ENCODE results near the gene GSTM5.
"Not testable (repeated sequence)": the region's sequence is repeated elsewhere in the genome, so short reads cannot be mapped to it uniquely, and the experiment has no call there.

Gene GSTM5

DNA sequence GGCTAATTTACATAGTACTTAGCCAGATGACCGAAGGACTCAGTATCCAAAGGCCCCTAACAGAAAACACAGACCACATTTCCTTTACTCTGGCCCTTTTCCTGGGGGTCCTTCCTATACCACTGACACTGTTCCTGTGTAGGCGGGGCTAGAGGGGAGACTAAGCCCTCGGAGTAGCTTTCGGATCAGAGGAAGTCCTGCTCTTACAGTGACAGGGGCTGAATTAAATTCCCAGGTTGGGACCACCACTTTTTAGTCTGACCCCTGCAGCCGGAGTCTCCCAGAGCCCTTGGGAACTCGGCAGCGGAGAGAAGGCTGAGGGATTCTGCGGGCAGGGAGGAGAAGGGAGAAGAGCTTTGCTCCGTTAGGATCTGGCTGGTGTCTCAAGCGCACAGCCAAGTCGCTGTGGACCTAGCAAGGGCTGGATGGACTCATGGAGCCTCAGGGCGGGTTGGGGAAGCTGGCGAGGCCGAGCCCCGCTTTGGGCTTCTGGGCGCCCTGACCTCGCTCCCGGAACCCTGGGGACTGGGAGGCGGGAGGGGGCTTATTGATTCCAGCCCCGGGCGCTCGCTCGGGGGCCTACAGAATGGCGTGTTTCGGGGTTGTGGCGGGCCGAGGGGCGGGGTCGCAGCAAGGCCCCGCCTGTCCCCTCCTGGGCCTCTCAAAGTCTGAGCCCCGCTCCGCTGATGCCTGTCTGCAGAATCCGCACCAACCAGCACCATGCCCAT is at the start of gene GSTM5:
TSS of gene GSTM5 (plus strand) at position 659 of the 728 bp plus-strand sequence. CDS start at position 721, 62 bp downstream.
- peak within 1 kb of the TSS; percentile 31 for H3K4me3 ChIP-seq (ENCODE audit: low read depth, low read length)

DNA sequence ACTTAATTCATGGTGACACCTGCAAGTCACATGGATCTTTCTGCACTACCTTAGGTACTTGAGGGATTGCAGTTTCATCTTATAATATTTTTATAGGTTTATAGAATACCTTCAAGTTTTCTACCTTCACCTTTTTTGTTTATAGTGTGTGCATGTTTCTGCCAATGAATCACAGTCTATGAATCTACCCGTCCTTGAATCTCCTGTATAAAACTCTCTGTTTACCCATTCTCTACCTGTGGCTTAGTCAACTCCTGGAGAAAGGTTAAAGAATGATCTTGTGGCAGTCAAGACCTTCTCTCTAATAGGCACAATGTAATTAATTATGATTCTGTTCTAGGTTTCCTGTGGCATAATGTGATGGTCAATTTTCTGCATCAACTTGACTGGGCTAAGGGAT is 47.4 kb upstream of the GSTM5 start:
- in situ Hi-C loops (cut with HindIII; ENCODE audit: low sequenced_read_pairs) = no loop called here
- no peak overlapping the region for H3K4me3 ChIP-seq (ENCODE audit: low read depth, low read length)
- DNase-seq (ENCODE audit: low read depth, low spot score) = no peak
- TF ChIP-seq, protein P1, sequence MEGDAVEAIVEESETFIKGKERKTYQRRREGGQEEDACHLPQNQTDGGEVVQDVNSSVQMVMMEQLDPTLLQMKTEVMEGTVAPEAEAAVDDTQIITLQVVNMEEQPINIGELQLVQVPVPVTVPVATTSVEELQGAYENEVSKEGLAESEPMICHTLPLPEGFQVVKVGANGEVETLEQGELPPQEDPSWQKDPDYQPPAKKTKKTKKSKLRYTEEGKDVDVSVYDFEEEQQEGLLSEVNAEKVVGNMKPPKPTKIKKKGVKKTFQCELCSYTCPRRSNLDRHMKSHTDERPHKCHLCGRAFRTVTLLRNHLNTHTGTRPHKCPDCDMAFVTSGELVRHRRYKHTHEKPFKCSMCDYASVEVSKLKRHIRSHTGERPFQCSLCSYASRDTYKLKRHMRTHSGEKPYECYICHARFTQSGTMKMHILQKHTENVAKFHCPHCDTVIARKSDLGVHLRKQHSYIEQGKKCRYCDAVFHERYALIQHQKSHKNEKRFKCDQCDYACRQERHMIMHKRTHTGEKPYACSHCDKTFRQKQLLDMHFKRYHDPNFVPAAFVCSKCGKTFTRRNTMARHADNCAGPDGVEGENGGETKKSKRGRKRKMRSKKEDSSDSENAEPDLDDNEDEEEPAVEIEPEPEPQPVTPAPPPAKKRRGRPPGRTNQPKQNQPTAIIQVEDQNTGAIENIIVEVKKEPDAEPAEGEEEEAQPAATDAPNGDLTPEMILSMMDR (IDR thresholded peaks at IDR 0.05; ENCODE audit: low read depth, low read length) = no peak

More for the DNA sequence above, at the start of gene GSTM5:
- DNase-seq (ENCODE audit: low read depth, low spot score); in situ Hi-C loops (cut with HindIII; ENCODE audit: low sequenced_read_pairs): not testable (repeated sequence)

DNA sequence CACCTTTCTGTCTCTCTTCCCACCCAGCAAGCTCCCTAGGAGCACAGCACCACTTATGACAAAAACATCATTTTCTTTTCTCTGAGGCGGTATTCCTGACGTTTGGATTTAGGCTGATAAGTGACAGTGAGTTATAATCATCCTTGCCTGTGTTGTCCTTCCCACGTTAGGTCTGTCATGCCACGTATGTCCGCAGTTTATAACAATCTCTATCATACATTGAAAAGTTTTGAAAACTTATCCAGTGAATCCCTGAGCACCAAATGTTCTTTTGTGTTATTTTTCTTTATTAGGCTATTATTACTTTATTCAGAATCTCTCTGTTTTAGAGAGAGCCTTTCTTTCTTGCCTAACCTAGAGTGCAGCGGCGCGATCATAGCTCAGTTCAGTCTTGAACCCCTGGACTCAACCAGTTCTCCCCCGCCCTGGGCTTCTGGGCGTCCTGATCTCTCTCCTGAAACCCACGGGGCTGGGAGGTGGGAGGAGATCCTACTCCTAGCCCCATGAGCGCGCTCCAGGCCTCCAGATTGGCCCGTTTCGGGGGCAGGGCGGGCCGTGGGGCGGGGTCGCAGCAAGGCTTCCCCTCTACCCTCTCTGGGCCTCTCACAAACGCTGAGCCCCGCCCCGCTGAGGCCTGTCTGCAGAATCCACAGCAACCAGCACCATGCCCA is 44.5 kb upstream of the GSTM5 start, which contains the start of gene GSTM2:
TSS of gene GSTM2 (plus strand) at position 606 of the 671 bp plus-strand sequence. CDS start at position 665, 59 bp downstream.
- peak within 1 kb of the TSS; percentile 49 for H3K4me3 ChIP-seq (ENCODE audit: low read depth, low read length)
- in situ Hi-C loops (cut with HindIII; ENCODE audit: low sequenced_read_pairs) = no loop called here
- DNase-seq (ENCODE audit: low read depth, low spot score) = peak; percentile 88
- TF ChIP-seq, protein P1 (IDR thresholded peaks at IDR 0.05; ENCODE audit: low read depth, low read length) = no peak

DNA sequence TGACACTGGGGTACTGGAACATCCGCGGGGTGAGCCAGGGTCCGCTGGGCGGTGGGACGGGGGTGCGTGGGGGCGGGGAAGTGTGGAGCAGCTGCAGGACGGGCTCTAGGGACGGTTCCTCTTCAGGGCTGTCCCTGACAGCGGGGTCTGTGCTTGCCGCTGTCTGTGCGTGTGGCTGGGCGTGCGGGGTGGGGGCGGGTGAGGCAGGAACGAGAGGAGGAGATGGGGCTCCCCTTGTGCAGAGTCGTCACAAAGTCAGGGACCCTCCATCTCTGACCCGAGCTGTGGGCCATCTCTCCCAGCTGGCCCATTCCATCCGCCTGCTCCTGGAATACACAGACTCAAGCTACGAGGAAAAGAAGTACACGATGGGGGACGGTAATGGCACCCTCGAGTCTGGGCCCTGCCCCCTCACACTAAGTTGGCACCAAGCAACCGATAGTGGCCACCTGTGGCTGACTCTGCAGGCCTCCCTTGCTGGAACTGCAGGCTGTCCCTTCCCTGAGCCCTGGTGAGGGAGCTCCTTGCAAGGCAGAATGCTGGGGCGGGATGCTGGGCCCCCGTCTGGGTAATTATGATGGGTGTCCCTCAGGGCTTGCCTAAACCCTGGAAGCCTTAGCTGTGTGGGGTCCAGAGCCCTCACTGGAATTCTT is 43.8 kb upstream of the GSTM5 start:
- in situ Hi-C loops (cut with HindIII; ENCODE audit: low sequenced_read_pairs) = no loop called here
- TF ChIP-seq, protein P1 (IDR thresholded peaks at IDR 0.05; ENCODE audit: low read depth, low read length) = no peak
- no peak for DNase-seq (ENCODE audit: low read depth, low spot score)
- H3K4me3 ChIP-seq (ENCODE audit: low read depth, low read length) = peak overlapping the region; percentile 49

DNA sequence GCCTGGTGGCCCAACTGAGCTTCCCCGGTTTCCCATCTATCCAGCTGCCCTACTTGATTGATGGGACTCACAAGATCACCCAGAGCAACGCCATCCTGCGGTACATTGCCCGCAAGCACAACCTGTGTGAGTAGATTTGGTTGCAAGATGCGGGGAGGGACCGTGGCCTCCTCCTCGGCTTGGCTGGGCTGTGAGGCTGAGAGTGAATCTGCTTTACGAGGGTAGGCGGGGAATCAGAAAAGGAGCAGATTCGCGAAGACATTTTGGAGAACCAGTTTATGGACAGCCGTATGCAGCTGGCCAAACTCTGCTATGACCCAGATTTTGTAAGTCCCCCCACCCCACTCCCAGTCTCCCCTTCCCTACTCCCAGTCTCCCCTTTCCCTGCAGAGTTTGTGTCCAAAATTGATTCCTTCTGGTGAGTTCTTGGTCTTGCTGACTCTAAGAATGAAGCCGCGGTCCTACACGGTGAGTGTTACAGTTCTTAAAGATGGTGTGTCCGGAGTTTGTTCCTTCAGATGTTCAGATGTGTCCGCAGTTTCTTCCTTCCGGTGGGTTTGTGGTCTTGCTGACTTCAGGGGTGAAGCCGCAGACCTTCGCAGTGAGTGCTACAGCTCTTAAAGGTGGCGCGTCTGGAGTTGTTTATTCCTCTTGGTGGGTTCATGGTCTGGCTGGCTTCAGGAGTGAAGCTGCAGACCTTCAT is 42.7 kb upstream of the GSTM5 start:
- no peak for DNase-seq (ENCODE audit: low read depth, low spot score)
- TF ChIP-seq, protein P1 (IDR thresholded peaks at IDR 0.05; ENCODE audit: low read depth, low read length) = no peak
- H3K4me3 ChIP-seq (ENCODE audit: low read depth, low read length) = no peak overlapping the region
- in situ Hi-C loops (cut with HindIII; ENCODE audit: low sequenced_read_pairs) = no loop called here

DNA sequence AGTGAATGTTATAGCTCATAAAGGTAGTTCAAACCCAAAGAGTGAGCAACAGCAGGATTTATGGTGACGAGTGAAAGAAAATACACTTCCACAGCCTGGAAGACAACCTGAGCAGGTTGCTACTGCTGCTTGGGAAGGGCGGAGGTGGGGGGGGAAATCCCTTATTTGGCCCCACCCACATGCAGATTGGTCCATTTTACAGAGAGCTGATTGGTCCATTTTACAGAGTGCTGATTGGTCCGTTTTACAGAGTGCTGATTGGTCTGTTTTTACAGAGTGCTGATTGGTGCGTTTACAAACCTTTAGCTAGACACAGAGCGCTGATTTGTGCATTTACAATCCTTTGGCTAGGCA is 42.1 kb upstream of the GSTM5 start:
- DNase-seq (ENCODE audit: low read depth, low spot score); H3K4me3 ChIP-seq (ENCODE audit: low read depth, low read length); in situ Hi-C loops (cut with HindIII; ENCODE audit: low sequenced_read_pairs): not testable (repeated sequence)

DNA sequence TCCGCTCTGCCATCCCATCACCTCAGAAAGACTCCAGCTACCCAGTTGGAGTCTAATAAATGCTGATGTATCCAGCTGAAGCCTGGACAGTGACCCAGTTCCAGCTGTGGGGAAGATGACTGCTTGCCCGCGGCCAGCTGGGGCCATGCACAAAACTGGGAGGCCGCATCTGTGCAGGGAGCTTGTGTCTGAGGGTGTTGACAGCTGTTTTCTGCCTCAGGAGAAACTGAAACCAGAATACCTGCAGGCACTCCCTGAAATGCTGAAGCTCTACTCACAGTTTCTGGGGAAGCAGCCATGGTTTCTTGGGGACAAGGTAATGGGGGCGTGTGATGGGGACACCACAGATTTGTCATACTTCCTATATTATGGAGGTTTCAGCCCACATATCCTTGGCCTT is 41.0 kb upstream of the GSTM5 start:
- in situ Hi-C loops (cut with HindIII; ENCODE audit: low sequenced_read_pairs) = no loop called here
- no peak for DNase-seq (ENCODE audit: low read depth, low spot score)
- TF ChIP-seq, protein P1 (IDR thresholded peaks at IDR 0.05; ENCODE audit: low read depth, low read length) = no peak
- H3K4me3 ChIP-seq (ENCODE audit: low read depth, low read length) = no peak overlapping the region

DNA sequence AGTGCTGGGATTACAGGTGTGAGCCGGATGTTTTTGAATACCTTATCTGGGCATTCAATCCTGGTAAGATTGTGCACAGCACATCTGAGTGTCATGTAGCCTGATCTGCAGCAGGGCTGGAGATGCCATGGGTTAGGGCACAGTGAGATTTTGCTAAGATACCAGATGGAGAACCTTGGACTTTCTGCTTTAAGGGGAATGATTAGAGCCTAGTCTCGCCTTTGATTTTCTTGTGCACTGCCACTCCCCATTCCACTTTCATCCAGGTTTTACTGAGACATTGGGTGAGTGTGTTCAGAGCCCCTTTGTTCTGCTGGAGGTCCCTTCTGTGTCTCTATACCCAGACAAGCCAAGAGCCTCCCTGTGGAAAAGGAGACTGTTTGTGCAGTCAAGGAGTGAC is 38.2 kb upstream of the GSTM5 start:
- H3K4me3 ChIP-seq (ENCODE audit: low read depth, low read length); in situ Hi-C loops (cut with HindIII; ENCODE audit: low sequenced_read_pairs); DNase-seq (ENCODE audit: low read depth, low spot score): not testable (repeated sequence)

DNA sequence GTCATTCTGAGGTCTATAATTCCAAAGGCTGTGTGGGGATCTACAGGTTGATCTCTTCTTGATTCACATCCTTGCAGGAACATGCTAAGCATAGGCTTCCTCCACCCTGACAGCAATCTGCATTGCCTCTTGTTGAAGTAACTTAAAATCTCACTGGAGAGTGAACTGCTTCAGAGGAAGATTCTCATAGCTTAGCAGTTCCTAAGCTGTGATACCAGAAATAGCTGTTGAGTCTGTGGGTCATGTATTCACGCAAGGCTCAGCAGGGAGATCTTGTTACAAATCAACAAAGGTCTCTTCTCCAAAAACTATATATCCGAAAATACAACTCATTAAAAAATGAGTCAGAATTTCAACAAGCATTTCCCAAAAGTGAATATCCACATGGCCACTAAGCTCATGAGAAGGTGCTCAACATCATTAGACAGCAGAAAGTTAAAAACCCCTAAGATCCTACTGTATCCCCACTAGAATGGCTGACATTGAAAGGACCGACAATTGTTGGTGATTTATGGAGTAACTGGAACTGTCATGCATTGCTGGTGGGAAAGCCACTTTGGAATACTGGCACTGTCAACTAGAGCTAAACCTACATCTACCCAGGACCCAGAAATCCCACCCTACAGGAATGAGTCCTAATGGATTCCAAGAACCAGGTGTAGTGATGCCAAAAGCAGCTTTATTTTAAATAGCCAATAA is 35.2 kb upstream of the GSTM5 start:
- in situ Hi-C loops (cut with HindIII; ENCODE audit: low sequenced_read_pairs); DNase-seq (ENCODE audit: low read depth, low spot score); H3K4me3 ChIP-seq (ENCODE audit: low read depth, low read length): not testable (repeated sequence)

Data from astrocyte of the spinal cord (primary cell).